Activated CD4-positive, alpha-beta T cell treated with anti-CD3 and anti-CD28 coated beads for 4 hours (primary cell): ENCODE measurements around the gene AKAP8L.
"Not testable (repeated sequence)": the region's sequence is repeated elsewhere in the genome, so short reads cannot be mapped to it uniquely, and the experiment has no call there.

ENCODE experiments used
- DNase-seq, 2 donors: peaks; one replicate each; pipeline ENCODE4 v3.0.0-alpha.2; 2020

The AKAP8L gene

GRCh38 chr19:15352535-15352934, 66.3 kb downstream of the AKAP8L start:
- DNase-seq, result not testable (repeated sequence)

DNA sequence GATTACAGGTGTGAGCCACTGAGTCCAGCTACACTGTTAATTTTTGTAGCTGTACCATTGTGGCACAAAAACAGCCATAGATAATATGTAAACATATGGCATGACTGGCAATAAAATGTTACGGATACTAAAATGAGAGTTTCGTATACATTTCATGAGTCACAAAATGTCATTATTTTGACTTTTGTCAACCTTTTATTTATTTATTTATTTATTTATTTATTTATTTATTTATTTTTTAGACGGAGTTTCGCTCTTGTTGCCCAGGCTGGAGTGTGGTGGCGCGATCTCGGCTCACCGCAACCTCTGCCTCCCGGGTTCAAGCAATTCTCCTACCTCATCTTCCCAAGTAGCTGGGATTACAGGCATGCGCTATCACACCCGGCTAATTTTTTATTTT, 77.5 kb downstream of the AKAP8L start:
- DNase-seq, result not testable (repeated sequence)

DNA sequence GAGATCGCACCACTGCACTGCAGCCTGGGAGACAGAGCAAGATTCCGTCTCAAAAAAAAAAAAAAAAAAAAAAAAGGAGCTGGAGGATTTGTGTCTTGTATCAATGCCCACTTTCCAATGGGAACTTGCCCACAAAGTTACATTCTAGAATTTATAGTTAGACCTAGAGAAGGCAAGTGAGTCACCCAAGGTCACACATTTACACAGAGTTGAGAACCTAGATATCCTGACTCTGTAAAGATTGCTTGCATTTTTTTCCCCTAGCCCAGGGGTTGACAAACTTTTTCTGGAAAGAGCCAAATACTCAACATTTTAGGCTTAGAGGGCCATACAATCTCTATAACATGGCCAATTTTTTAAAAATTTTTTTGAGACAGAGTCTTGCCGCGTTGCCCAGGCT, 78.7 kb downstream of the AKAP8L start:
- no peak for DNase-seq

DNA sequence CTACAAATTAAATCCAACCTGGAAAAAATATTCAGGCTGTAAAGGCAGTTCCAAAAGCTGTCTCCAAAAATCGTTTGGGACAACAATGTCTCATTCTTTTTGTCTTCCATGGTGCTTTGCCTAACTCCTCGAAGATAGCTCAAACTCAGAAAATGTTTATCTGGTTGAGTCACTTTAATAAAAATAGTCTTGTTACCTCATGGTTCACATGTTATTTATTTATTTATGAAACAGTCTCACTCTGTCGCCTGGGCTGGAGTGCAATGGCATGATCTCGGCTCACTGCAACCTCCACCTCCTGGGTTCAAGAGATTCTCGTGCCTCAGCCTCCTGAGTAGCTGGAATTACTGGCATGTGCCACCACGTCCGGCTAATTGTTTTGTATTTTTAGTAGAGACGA, 81.6 kb downstream of the AKAP8L start:
- DNase-seq, result no peak

DNA sequence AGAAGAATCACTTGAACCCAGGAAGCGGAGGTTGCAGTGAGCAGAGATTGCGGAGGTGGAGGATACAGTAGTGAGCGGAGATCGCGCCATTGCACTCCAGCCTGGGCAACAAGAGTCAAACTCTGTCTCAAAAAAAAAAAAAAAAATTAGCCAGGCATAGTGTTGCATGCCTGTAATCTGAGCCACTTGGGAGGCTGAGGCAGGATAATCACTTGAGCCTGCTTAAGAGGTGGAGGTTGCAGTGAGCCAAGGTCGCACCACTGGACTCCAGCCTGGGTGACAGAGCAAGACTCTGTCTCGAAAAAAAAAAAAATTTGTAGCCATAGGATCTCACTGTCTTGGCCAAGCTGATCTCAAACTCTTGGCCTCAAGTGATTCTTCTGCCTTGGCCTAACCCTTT, 82.8 kb downstream of the AKAP8L start:
- DNase-seq, result not testable (repeated sequence)

GRCh38 chr19:15332311-15332996, 86.3 kb downstream of the AKAP8L start, which contains the start of gene BRD4:
TSS of gene BRD4 (minus strand) at chr19:15332539. CDS start at chr19:15273099, 59,440 bp downstream.
- DNase-seq, result peak; percentile 73 to 75

DNA sequence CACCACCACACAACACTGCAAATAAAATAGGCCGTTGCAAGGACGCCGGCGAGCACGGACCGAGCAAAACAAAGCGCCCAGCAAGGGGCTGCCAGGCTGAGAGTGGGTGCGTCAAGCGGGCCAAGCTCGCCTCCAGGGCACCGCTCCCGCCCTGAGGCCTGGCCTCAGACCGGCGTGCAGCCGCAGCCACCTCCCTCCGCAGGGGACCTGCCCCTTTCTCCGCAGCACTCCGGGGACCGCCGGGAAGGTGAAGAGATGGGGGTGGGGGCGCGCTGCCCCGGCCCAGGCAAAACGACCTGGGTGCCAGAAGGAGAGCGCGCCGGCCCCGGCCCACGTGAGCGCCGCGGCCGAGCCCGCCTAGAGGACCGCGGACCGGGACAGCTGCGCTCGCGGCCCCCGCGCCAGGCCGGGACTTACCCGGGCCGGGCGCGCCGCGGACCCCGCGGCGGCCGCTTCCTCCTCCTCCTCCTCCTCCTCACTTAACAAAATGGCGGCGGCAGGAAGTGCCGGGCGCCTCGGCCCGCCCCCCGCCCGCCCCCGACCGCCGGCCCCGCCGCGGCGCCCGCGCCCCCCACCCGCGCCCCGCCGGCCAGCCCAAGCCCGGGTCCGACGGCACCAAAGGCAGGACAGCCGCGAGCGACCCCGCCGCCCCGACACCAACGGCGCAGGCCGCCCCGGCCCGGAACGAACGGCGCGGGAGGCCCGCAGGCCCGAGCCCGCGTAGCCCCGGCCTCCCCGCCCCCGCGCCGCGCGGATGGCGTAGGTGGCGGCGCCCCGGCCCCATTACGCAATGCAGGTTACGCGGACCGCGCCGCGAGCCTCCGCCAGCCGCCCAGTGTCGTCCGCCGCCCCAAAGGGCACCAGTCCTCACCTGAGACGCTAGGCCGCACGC, 87.1 kb downstream of the AKAP8L start:
- peak; percentile 70 to 71 for DNase-seq

- DNase-seq, result no peak
Observed at GRCh38 chr19:15330801-15331418, 87.9 kb downstream of the AKAP8L start.
